Measurements from ENCODE around the gene CDAN1.

GRCh38 chr15:42741710-42742109 is 4.8 kb upstream of the CDAN1 start:
- no peak for TF ChIP-seq POLR2A (IDR thresholded peaks at IDR 0.05; ENCODE audit: low read length)
- no peak for TF ChIP-seq GATA1 (IDR thresholded peaks at IDR 0.05; ENCODE audit: low read depth, low read length)
